ENCODE results near the gene TTF1.
A peak's percentile ranks its signal among the peaks of the same experiment; 100 is the strongest.

TTF1 gene, protein sequence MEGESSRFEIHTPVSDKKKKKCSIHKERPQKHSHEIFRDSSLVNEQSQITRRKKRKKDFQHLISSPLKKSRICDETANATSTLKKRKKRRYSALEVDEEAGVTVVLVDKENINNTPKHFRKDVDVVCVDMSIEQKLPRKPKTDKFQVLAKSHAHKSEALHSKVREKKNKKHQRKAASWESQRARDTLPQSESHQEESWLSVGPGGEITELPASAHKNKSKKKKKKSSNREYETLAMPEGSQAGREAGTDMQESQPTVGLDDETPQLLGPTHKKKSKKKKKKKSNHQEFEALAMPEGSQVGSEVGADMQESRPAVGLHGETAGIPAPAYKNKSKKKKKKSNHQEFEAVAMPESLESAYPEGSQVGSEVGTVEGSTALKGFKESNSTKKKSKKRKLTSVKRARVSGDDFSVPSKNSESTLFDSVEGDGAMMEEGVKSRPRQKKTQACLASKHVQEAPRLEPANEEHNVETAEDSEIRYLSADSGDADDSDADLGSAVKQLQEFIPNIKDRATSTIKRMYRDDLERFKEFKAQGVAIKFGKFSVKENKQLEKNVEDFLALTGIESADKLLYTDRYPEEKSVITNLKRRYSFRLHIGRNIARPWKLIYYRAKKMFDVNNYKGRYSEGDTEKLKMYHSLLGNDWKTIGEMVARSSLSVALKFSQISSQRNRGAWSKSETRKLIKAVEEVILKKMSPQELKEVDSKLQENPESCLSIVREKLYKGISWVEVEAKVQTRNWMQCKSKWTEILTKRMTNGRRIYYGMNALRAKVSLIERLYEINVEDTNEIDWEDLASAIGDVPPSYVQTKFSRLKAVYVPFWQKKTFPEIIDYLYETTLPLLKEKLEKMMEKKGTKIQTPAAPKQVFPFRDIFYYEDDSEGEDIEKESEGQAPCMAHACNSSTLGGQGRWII

GRCh38 chr9:132406554-132407122 lies at the start of gene TTF1:
TTF1 (minus strand) TSS chr9:132406840; CDS start chr9:132402821, 4,019 bp downstream.
- DNase-seq = peak; percentile 66

GRCh38 chr9:132456241-132456640 lies 49.6 kb upstream of the TTF1 start:
- DNase-seq = no peak

DNA sequence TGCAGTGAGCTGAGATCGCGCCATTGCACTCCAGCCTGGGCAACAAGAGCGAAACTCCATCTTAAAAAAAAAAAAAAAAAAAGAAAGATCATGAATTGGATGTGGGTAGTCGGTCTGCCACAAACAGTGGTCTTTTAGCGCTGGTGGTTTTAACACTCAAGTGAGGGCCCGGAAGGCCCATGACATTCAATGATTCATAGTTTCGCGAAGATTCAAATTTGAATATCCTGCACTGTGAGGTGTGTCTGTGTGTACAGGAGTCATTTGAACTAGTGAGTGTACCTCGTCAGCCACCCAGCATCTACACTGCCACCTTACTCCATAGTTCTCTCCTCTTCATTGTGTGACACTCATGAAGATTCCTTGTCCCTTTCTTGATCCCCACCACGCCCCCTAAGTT lies 44.6 kb upstream of the TTF1 start:
- no peak for DNase-seq

DNA sequence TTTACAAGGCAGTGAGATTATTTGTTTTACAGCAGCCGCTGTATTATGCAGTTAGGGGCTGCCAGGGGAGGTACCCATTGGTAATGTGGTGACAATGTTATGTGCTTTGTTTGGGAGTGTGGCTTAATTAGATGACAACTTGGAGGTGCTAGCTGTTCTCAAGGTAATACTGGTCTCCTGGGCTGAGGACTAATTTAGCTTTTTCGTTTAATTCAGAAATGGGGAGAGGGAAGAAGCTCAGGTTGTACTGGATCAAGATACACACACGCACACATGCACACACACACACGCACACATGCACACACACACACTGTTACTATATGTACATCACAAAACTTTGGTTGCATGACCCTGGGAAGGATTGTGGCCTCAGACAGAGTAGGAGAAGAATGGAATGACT lies 41.3 kb upstream of the TTF1 start:
- DNase-seq = no peak

GRCh38 chr9:132447346-132447745 lies 40.7 kb upstream of the TTF1 start:
- DNase-seq = no peak

DNA sequence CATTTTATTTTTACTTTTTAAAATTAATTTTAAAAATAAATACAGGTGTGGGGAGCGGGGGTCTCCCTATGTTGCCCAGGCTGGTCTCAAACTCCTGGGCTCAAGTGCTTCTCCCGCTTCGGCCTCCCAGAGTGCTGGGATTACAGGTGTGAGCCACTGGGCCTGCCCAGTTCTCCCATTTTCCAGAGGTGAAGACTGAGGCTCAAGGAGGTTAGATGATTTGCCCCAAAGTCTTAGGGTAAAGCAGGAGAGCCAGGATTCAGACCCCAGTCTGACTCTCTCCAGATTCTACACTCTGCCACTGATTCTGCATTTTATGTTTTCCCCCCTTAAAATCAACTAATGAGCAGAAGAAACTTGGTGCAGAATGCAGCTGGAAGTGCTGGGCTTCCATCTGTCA lies 40.2 kb upstream of the TTF1 start:
- DNase-seq = no peak

DNA sequence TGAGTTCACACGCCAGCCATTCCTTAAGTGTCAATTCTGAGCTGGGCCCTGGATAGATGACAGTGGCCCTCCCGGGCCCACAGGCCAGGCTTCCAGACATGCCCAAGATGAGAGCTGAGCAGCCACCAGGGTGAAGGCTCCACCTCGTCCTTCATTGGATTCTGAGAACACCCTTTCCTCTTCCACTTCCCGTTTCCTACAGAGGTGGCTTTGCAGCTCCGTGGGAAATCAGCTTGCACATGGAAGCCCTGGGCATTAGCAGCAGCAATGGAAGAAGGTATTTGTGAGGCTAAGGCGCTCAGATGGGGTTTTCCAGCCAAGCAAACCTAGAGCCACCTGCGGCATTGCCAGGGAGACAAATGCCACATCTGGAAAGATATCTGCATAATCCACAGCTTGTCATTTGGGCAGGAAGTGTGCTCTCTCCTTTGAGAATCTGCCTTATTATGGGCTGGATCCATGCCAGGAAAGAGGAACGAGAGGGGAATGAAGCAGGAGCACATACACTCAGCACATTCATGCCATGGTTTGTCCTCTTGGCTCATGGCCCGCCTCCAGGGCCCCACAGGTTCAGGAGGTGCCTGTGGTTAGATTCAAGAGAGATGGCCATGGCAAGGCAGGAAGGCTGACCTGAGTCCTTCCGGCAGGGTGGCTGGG lies 37.4 kb upstream of the TTF1 start:
- no peak for DNase-seq

- DNase-seq = no peak
Observed at GRCh38 chr9:132441404-132441803, 34.8 kb upstream of the TTF1 start.

DNA sequence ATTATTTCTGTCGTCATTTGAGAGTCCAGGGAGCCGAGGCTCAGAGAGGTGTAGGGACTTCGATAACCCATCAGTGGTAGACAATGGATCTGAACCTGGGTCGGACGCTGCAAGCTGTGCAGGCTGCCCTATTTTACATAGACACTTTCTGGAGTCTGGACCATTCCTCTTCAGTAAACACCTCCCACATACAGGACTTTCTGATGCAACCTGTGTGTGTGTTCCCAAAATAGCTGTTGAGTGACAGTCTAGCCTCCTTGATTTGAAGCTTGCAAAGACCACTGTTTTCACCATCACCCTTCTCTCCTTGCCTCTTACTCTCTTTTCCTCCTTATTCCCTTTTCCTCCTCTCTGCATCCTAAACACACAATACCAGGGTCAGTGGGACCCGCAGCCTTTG lies 34.1 kb upstream of the TTF1 start:
- DNase-seq = no peak

GRCh38 chr9:132439153-132439552 lies 32.5 kb upstream of the TTF1 start:
- no peak for DNase-seq

DNA sequence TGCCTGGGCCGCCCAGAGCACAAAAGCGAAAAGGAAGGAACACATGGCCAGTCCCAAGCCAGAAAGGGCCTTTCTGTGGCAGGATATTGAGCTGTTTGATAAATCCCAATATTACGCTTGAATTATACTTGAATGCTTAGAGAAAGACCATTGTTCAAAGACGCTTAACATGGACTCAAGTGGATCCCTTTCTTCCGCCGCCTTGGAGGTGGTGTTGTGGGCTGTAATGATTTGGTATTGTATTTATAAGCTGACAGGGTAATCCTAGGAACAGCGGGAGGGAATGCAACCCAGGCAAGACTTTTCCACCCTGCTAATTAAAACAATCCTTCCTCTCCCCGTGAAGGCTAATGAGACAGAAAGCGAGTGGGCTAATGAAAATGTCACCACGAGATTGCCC lies 28.2 kb upstream of the TTF1 start:
- no peak for DNase-seq

GRCh38 chr9:132430998-132431397 lies 24.4 kb upstream of the TTF1 start:
- DNase-seq = no peak

DNA sequence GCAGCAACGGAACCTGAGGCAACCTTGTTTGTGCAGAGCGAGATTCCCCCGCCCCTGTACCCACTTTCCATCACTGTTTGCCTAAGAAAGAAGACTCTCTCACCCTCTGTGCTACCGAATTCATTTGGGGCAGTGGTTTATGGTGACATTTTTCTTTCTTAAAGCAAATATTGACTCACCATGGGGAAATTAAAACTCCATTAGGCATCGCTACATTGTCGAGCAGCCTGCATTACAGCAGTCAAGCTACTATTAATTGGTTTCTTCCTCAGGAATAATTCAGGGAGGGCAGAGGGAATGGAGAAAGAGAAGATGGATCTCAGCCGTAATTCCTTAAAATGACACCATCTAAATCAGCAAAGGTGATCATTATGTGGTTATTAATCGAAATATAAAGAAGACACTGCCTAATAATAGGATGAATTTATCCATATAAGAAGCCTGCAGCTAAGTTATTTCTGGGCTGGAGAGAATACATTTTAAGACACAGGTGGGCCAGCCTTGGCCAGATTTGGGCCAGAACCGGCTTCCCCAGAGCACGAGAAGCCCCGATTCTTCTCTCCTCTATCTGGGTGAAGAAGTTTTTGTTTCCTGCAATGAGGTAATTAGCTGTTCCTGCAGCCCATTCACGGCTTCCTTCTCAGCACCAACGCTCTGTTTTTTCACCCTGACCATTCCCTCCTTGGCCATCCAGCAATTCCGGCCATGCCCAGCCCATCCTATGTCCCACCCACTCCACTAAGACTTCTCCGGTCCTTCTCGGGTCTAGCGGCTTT lies 20.2 kb upstream of the TTF1 start:
- no peak for DNase-seq

GRCh38 chr9:132425675-132426062 lies 19.0 kb upstream of the TTF1 start:
- no peak for DNase-seq

GRCh38 chr9:132424857-132425674 lies 18.4 kb upstream of the TTF1 start:
- DNase-seq = no peak

DNA sequence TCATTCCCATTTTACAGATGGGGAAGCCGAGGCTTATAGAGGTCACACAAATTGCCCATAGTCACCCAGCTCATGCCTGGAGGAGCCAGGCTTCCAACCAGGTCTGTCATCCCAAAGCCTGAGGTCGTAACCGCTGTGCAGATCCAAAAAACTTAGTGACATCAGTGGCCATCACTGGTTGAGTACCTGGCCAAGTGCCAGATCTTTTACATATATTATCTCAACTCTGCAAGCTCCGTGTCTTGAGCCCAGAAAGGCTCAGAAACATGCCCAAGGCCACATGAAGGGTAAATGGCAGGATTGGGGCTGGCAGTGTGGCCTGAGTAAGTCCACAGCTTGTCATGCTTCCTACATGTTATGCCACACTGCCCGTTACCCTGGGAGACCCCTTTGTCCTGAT lies 16.9 kb upstream of the TTF1 start:
- no peak for DNase-seq

- DNase-seq = no peak
Observed at GRCh38 chr9:132422574-132422973, 15.9 kb upstream of the TTF1 start.

- no peak for DNase-seq
Observed at GRCh38 chr9:132418726-132419363, 12.2 kb upstream of the TTF1 start.

GRCh38 chr9:132415181-132415580 lies 8.5 kb upstream of the TTF1 start:
- DNase-seq = no peak

GRCh38 chr9:132414731-132415130 lies 8.1 kb upstream of the TTF1 start:
- DNase-seq = no peak

- DNase-seq = no peak
Observed at GRCh38 chr9:132413926-132414325, 7.3 kb upstream of the TTF1 start.
